SK-N-SH (cell line): ENCODE measurements around the gene DNASE1L3.

Experiments
- EP300 ChIP-seq, 2 experiments: IDR thresholded peaks; 2 replicates each; pipeline versions ENCODE4 v1.4.0 to v1.6.1; 2012; ENCODE audit warnings: borderline replicate concordance in 1 of 2, low read depth in 1 of 2, low read length in 1 of 2
- EZH2phosphoT487 ChIP-seq: fragments of 200-600 bp; sonication (generic); IDR thresholded peaks from 2 replicates; pipeline ENCODE4 v1.6.1; 2017; ENCODE audit warnings: low read depth, mixed run types, mild to moderate bottlenecking, antibody characterized with exemption, moderate library complexity, borderline replicate concordance
- GABPA ChIP-seq: IDR thresholded peaks from 2 replicates; pipeline ENCODE4 v1.4.0; 2012; ENCODE audit warnings: low read depth, mild to moderate bottlenecking
- GATA2 ChIP-seq: sonication (generic); formaldehyde crosslinking; IDR thresholded peaks from 2 replicates; pipeline ENCODE4 v1.5.0; 2020; ENCODE audit warnings: mild to moderate bottlenecking, missing genetic modification reagents
- JUND ChIP-seq: IDR thresholded peaks from 2 replicates; pipeline ENCODE4 v1.4.0; 2012
- MEF2A ChIP-seq: IDR thresholded peaks from 2 replicates; pipeline ENCODE4 v1.4.0; 2012; ENCODE audit warnings: low read depth, borderline replicate concordance
- POLR2AphosphoS5 ChIP-seq: IDR thresholded peaks from 2 replicates; pipeline ENCODE4 v1.6.1; 2012; ENCODE audit warnings: low read depth, low read length
- RAD21 ChIP-seq: IDR thresholded peaks from 2 replicates; pipeline ENCODE4 v1.6.1; 2012; ENCODE audit warnings: mild to moderate bottlenecking, low read length
- REST ChIP-seq: IDR thresholded peaks from 2 replicates; pipeline ENCODE4 v1.6.1; 2012; ENCODE audit warnings: mild to moderate bottlenecking, low read depth, low read length, moderate library complexity
- RFX5 ChIP-seq: IDR thresholded peaks from 2 replicates; pipeline ENCODE4 v1.6.1; 2012; ENCODE audit warnings: mild to moderate bottlenecking, improper control_type of control experiment, low read length
- TEAD4 ChIP-seq: IDR thresholded peaks from 2 replicates; pipeline ENCODE4 v1.4.0; 2012; ENCODE audit warnings: mild to moderate bottlenecking, borderline replicate concordance; ENCODE audit not compliant: insufficient read depth
- YY1 ChIP-seq: IDR thresholded peaks from 2 replicates; pipeline ENCODE4 v1.4.0; 2012; ENCODE audit warnings: low read depth, mild to moderate bottlenecking
- TF ChIP-seq, protein P1 (sequence below): fragments of 200-600 bp; sonication (generic); IDR thresholded peaks from 2 replicates; pipeline ENCODE4 v1.6.1; 2017; ENCODE audit warnings: antibody characterized with exemption, mild to moderate bottlenecking, moderate library complexity
- TF ChIP-seq, protein P2 (sequence below): IDR thresholded peaks from 2 replicates; pipeline ENCODE4 v1.4.0; 2012; ENCODE audit warnings: low read depth

- TF ChIP-seq, protein P1, sequence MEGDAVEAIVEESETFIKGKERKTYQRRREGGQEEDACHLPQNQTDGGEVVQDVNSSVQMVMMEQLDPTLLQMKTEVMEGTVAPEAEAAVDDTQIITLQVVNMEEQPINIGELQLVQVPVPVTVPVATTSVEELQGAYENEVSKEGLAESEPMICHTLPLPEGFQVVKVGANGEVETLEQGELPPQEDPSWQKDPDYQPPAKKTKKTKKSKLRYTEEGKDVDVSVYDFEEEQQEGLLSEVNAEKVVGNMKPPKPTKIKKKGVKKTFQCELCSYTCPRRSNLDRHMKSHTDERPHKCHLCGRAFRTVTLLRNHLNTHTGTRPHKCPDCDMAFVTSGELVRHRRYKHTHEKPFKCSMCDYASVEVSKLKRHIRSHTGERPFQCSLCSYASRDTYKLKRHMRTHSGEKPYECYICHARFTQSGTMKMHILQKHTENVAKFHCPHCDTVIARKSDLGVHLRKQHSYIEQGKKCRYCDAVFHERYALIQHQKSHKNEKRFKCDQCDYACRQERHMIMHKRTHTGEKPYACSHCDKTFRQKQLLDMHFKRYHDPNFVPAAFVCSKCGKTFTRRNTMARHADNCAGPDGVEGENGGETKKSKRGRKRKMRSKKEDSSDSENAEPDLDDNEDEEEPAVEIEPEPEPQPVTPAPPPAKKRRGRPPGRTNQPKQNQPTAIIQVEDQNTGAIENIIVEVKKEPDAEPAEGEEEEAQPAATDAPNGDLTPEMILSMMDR: no peak
- no peak for TF ChIP-seq GABPA
- TF ChIP-seq EZH2phosphoT487: no peak
- no peak for TF ChIP-seq GATA2
- TF ChIP-seq RFX5: no peak
- TF ChIP-seq EP300 (IDR thresholded peaks at IDR 0.05; ENCODE audit: borderline replicate concordance in 1 of 2, low read depth in 1 of 2, low read length in 1 of 2): no peak
- TF ChIP-seq YY1: no peak
- no peak for TF ChIP-seq RAD21
- TF ChIP-seq MEF2A: no peak
- no peak for TF ChIP-seq JUND
- TF ChIP-seq, protein P2, sequence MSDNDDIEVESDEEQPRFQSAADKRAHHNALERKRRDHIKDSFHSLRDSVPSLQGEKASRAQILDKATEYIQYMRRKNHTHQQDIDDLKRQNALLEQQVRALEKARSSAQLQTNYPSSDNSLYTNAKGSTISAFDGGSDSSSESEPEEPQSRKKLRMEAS: no peak
- no peak for TF ChIP-seq POLR2AphosphoS5
- TF ChIP-seq REST: no peak
- no peak for TF ChIP-seq TEAD4
Observed at GRCh38 chr3:58153371-58153770, 57.4 kb downstream of the DNASE1L3 start.
